Ishikawa (cell line): ENCODE measurements around the gene VGF.

ENCODE experiments used
- CEBPB ChIP-seq: IDR thresholded peaks from 2 replicates; pipeline ENCODE4 v1.6.1; 2012
- CREB1 ChIP-seq: IDR thresholded peaks from 2 replicates; pipeline ENCODE4 v1.6.1; 2012; ENCODE audit warnings: low read depth
- EGR1 ChIP-seq: IDR thresholded peaks from 2 replicates; pipeline ENCODE4 v1.6.1; 2012
- EP300 ChIP-seq: IDR thresholded peaks from 2 replicates; pipeline ENCODE4 v1.6.1; 2012; ENCODE audit warnings: borderline replicate concordance
- FOXM1 ChIP-seq: IDR thresholded peaks from 2 replicates; pipeline ENCODE4 v1.6.1; 2012; ENCODE audit warnings: low read depth, borderline replicate concordance
- RAD21 ChIP-seq: IDR thresholded peaks from 2 replicates; pipeline ENCODE4 v1.6.1; 2012; ENCODE audit warnings: low read depth
- TAF1 ChIP-seq: IDR thresholded peaks from 2 replicates; pipeline ENCODE4 v1.6.1; 2012; ENCODE audit warnings: low read depth, mild to moderate bottlenecking
- YY1 ChIP-seq: IDR thresholded peaks from 2 replicates; pipeline ENCODE4 v1.6.1; 2012; ENCODE audit warnings: low read depth
- ZBTB7A ChIP-seq: IDR thresholded peaks from 2 replicates; pipeline ENCODE4 v1.6.1; 2012; ENCODE audit warnings: low read depth
- TF ChIP-seq, protein P1 (sequence below): IDR thresholded peaks from 2 replicates; pipeline ENCODE4 v1.6.1; 2012
- TF ChIP-seq, protein P2 (sequence below): IDR thresholded peaks from 2 replicates; pipeline ENCODE4 v1.6.1; 2012; ENCODE audit warnings: low read depth, mild to moderate bottlenecking

DNA sequence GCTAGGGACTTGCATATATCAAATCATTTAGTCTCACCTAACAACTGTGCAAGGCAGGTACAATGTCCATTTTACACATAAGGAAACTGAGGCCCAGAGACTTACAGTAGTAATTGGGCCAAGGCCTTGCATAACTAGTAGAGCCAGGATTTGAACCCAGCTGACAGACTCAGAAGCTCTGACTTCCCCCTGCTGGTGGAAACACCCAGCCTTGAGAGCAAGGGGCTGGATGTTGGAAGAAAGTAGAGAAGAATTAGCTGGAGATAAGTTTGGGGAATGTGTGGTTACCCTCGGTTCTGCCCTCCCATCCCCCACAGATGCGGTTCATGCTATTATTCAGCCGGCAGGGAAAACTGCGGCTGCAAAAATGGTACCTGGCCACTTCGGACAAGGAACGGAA lies 9.1 kb downstream of the VGF start:
- TF ChIP-seq RAD21 = no peak
- TF ChIP-seq YY1 = no peak
- TF ChIP-seq, protein P1, sequence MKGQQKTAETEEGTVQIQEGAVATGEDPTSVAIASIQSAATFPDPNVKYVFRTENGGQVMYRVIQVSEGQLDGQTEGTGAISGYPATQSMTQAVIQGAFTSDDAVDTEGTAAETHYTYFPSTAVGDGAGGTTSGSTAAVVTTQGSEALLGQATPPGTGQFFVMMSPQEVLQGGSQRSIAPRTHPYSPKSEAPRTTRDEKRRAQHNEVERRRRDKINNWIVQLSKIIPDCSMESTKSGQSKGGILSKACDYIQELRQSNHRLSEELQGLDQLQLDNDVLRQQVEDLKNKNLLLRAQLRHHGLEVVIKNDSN = no peak
- TF ChIP-seq, protein P2, sequence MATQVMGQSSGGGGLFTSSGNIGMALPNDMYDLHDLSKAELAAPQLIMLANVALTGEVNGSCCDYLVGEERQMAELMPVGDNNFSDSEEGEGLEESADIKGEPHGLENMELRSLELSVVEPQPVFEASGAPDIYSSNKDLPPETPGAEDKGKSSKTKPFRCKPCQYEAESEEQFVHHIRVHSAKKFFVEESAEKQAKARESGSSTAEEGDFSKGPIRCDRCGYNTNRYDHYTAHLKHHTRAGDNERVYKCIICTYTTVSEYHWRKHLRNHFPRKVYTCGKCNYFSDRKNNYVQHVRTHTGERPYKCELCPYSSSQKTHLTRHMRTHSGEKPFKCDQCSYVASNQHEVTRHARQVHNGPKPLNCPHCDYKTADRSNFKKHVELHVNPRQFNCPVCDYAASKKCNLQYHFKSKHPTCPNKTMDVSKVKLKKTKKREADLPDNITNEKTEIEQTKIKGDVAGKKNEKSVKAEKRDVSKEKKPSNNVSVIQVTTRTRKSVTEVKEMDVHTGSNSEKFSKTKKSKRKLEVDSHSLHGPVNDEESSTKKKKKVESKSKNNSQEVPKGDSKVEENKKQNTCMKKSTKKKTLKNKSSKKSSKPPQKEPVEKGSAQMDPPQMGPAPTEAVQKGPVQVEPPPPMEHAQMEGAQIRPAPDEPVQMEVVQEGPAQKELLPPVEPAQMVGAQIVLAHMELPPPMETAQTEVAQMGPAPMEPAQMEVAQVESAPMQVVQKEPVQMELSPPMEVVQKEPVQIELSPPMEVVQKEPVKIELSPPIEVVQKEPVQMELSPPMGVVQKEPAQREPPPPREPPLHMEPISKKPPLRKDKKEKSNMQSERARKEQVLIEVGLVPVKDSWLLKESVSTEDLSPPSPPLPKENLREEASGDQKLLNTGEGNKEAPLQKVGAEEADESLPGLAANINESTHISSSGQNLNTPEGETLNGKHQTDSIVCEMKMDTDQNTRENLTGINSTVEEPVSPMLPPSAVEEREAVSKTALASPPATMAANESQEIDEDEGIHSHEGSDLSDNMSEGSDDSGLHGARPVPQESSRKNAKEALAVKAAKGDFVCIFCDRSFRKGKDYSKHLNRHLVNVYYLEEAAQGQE = no peak
- TF ChIP-seq CREB1 = no peak
- TF ChIP-seq CEBPB = no peak
- no peak for TF ChIP-seq ZBTB7A
- no peak for TF ChIP-seq TAF1
- no peak for TF ChIP-seq EP300
- TF ChIP-seq EGR1 = no peak
- TF ChIP-seq FOXM1 = no peak
